H9 (cell line): ENCODE data around the gene NPTX1. TPM values are rescaled to one million over a fixed set of nuclear protein-coding genes. Genes with fewer than 3 reads are reported as not detected.

Source experiments
- DNase-seq: peaks from one replicate; pipeline ENCODE4 v3.0.0-alpha.2; 2017
- H2AFZ ChIP-seq: one replicate; pipeline ENCODE4 v1.6.1; 2013; ENCODE audit warnings: mild to moderate bottlenecking, low read length, control low read depth, moderate library complexity
- H2AK5ac ChIP-seq: 2 replicates; pipeline ENCODE4 v1.6.1; 2013; ENCODE audit warnings: low read length, control low read depth, mixed read lengths; ENCODE audit not compliant: insufficient read length
- H2BK120ac ChIP-seq: one replicate; pipeline ENCODE4 v1.6.1; 2013; ENCODE audit warnings: low read depth, mild to moderate bottlenecking, low read length, control low read depth, inconsistent platforms; ENCODE audit not compliant: poor library complexity, severe bottlenecking
- H2BK12ac ChIP-seq: 2 replicates; pipeline ENCODE4 v1.6.1; 2013; ENCODE audit warnings: low read length, control low read depth, mixed read lengths, low read depth; ENCODE audit not compliant: insufficient read length
- H2BK15ac ChIP-seq: 2 replicates; pipeline ENCODE4 v1.6.1; 2013; ENCODE audit warnings: low read depth, low read length, control low read depth
- H2BK20ac ChIP-seq: one replicate; pipeline ENCODE4 v1.6.1; 2013; ENCODE audit warnings: low read depth, mild to moderate bottlenecking, low read length, control low read depth, inconsistent platforms; ENCODE audit not compliant: poor library complexity, severe bottlenecking
- H2BK5ac ChIP-seq: 2 replicates; pipeline ENCODE4 v1.6.1; 2013; ENCODE audit warnings: low read length, control low read depth, mixed read lengths; ENCODE audit not compliant: insufficient read length
- H3K14ac ChIP-seq: 2 replicates; pipeline ENCODE4 v1.6.1; 2013; ENCODE audit warnings: low read length, control low read depth; ENCODE audit not compliant: insufficient read depth
- H3K18ac ChIP-seq: 2 replicates; pipeline ENCODE4 v1.6.1; 2013; ENCODE audit warnings: low read depth, mild to moderate bottlenecking, mixed read lengths, low read length, control low read depth; ENCODE audit not compliant: insufficient read length
- H3K23ac ChIP-seq: 2 replicates; pipeline ENCODE4 v1.6.1; 2013; ENCODE audit warnings: low read length, control low read depth, mixed read lengths, low read depth; ENCODE audit not compliant: insufficient read length
- H3K23me2 ChIP-seq: 2 replicates; pipeline ENCODE4 v1.6.1; 2013; ENCODE audit warnings: low read depth, mild to moderate bottlenecking, mixed read lengths, low read length, control low read depth; ENCODE audit not compliant: insufficient read length, poor library complexity, severe bottlenecking
- H3K27ac ChIP-seq: 2 replicates; pipeline ENCODE4 v1.5.1; 2013; ENCODE audit warnings: low read length, control low read depth, mixed read lengths, low read depth; ENCODE audit not compliant: insufficient read length
- H3K27me3 ChIP-seq: 2 replicates; pipeline ENCODE4 v1.6.1; 2013; ENCODE audit warnings: low read length, control low read depth, inconsistent platforms; ENCODE audit not compliant: insufficient read depth
- H3K4ac ChIP-seq: 2 replicates; pipeline ENCODE4 v1.6.1; 2013; ENCODE audit warnings: low read depth, mild to moderate bottlenecking, control low read depth, inconsistent platforms, low read length, moderate library complexity
- H3K4me1 ChIP-seq: 2 replicates; pipeline ENCODE4 v1.6.1; 2013; ENCODE audit warnings: low read length, control low read depth, inconsistent platforms; ENCODE audit not compliant: insufficient read depth
- H3K4me2 ChIP-seq: 2 replicates; pipeline ENCODE4 v1.6.1; 2013; ENCODE audit warnings: low read length, control low read depth, mixed read lengths; ENCODE audit not compliant: insufficient read length, insufficient read depth
- H3K56ac ChIP-seq: 2 replicates; pipeline ENCODE4 v1.6.1; 2013; ENCODE audit warnings: low read depth, mild to moderate bottlenecking, mixed read lengths, low read length, control low read depth; ENCODE audit not compliant: insufficient read length
- H3K79me1 ChIP-seq: 2 replicates; pipeline ENCODE4 v1.6.1; 2013; ENCODE audit warnings: low read depth, mild to moderate bottlenecking, moderate library complexity, low read length, control low read depth, inconsistent platforms; ENCODE audit not compliant: insufficient read depth, poor library complexity, severe bottlenecking
- H3K79me2 ChIP-seq: 2 replicates; pipeline ENCODE4 v1.6.1; 2013; ENCODE audit warnings: low read length, control low read depth, inconsistent platforms; ENCODE audit not compliant: insufficient read depth
- H3K9ac ChIP-seq: 2 replicates; pipeline ENCODE4 v1.6.1; 2013; ENCODE audit warnings: low read length, control low read depth, mixed read lengths; ENCODE audit not compliant: insufficient read length; ENCODE audit errors: extremely low read depth
- H3K9me3 ChIP-seq: one replicate; pipeline ENCODE4 v1.6.1; 2013; ENCODE audit warnings: low read depth, low read length, inconsistent platforms; ENCODE audit not compliant: control insufficient read depth
- H3T11ph ChIP-seq: one replicate; pipeline ENCODE4 v1.6.1; 2013; ENCODE audit warnings: mild to moderate bottlenecking, low read length, control low read depth, inconsistent platforms
- H4K20me1 ChIP-seq: one replicate; pipeline ENCODE4 v1.6.1; 2013; ENCODE audit not compliant: control insufficient read depth, insufficient read length, insufficient read depth
- H4K5ac ChIP-seq: 2 replicates; pipeline ENCODE4 v1.6.1; 2013; ENCODE audit warnings: low read depth, mild to moderate bottlenecking, mixed read lengths, low read length, control low read depth; ENCODE audit not compliant: insufficient read length
- H4K8ac ChIP-seq: replicated peaks from 2 replicates; pipeline ENCODE4 v1.6.1; 2013; ENCODE audit warnings: low read length, control low read depth, mixed read lengths, low read depth; ENCODE audit not compliant: insufficient read length
- H4K91ac ChIP-seq: 2 replicates; pipeline ENCODE4 v1.6.1; 2013; ENCODE audit warnings: low read depth, mild to moderate bottlenecking, moderate library complexity, mixed read lengths, low read length, control low read depth; ENCODE audit not compliant: insufficient read length
- H3K27ac Mint-ChIP-seq, 3 experiments: 2 replicates in 2 of 3; 3 replicates in 1 of 3; pipeline ENCODE4 v1.8.0; 2020 to 2021; ENCODE audit warnings: mixed read lengths in 3 of 3, mild to moderate bottlenecking in 1 of 3, moderate library complexity in 1 of 3
- H3K27me3 Mint-ChIP-seq: 2 replicates; pipeline ENCODE4 v1.8.0; 2021; ENCODE audit warnings: low read depth, mild to moderate bottlenecking, moderate library complexity, mixed read lengths
- H3K36me3 Mint-ChIP-seq, 3 experiments: 2 replicates in 2 of 3; 3 replicates in 1 of 3; pipeline ENCODE4 v1.8.0; 2020 to 2021; ENCODE audit warnings: low read depth in 3 of 3, mixed read lengths in 3 of 3; ENCODE audit not compliant: insufficient read depth in 1 of 3
- H3K4me1 Mint-ChIP-seq, 2 experiments: 2 replicates each; pipeline ENCODE4 v1.8.0; 2020; ENCODE audit warnings: mixed read lengths in 2 of 2
- H3K4me3 Mint-ChIP-seq, 2 experiments: 2 replicates in 1 of 2; 3 replicates in 1 of 2; pipeline ENCODE4 v1.8.0; 2020 to 2021; ENCODE audit warnings: mild to moderate bottlenecking in 2 of 2, mixed read lengths in 2 of 2, moderate library complexity in 1 of 2
- H3K9me3 Mint-ChIP-seq, 2 experiments: 2 replicates in 1 of 2; 3 replicates in 1 of 2; pipeline ENCODE4 v1.8.0; 2020; ENCODE audit warnings: mild to moderate bottlenecking in 2 of 2, mixed read lengths in 2 of 2, moderate library complexity in 1 of 2
- WGBS: extraction: QIAGEN DNeasy Blood & Tissue Kit; methylation state at CpG from one replicate; pipeline ENCODE4 v1.1.7; 2013; ENCODE audit warnings: missing lambda C conversion rate, low lambda C conversion rate, mixed read lengths; ENCODE audit not compliant: insufficient read length; ENCODE audit errors: extremely low coverage; 5-methylcytosine and 5-hydroxymethylcytosine counted together
- total RNA-seq: library from RNA; stranded (reverse); gene quantifications from 2 replicates; pipeline ENCODE4 v1.2.1, GENCODE V29; 2021
- TF ChIP-seq, protein P1 (sequence below): fragments of 200-600 bp; sonication (generic); conservative IDR thresholded peaks from 3 replicates; pipeline ENCODE4 v1.8.0; 2021; ENCODE audit warnings: antibody characterized with exemption, mild to moderate bottlenecking

Gene NPTX1
- total RNA-seq, 1 experiment from 2014 or later: 20.5 TPM

DNA sequence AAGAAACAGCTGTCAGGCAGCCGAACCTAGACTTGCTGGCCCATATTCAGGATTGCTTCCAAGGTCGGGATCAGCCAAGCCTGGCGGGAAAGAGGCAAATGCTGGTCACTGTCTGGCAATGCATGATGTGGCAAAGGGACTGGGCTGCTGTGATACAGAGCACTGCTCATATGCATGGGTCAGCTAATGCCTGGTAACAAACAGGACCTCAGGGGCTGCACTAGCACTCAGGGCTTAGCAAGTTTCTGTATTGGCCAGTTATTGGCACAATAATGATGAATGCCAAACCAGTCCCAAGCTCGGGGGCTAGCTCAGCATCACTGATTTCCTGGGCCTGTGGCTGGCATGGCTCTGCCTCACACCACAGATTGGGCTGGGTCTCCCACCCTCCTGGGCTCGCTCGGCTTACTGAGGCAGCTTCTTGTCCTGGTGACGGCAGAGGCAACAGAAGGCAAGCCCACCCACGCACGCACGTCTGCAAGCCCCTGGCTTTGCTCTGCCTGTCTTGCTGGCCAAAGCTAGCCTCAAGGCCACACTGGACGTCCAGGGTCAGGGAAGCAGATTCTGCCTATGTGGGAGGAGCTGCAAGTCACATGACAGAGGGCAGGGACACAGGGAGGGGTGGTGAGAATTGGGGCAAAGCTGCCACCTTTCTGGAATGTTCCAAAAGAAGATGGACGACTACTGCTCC is 46.8 kb upstream of the NPTX1 start:
- Histone ChIP-seq H3K14ac (no peak overlapping the region; the same call in 1 of the 2 replicates), H3K79me1 (no peaks in the 10 kb centered on the region), H3K79me2 (no peaks in the 10 kb centered on the region), H2BK120ac (no peak overlapping the region), H3T11ph (no peak overlapping the region), H4K5ac (no peak overlapping the region), H3K4me2 (no peak overlapping the region), H3K23me2 (no peaks in the 10 kb centered on the region), H3K4ac (no peak overlapping the region), H2AK5ac (no peak overlapping the region), H3K4me1 (peaks cover 3% of the 10 kb centered on the region; the same call in 1 of the 2 replicates), H4K8ac (no peak overlapping the region), H3K9me3 (no peaks in the 10 kb centered on the region), H3K27ac (no peak overlapping the region), H3K9ac (no peak overlapping the region), H3K56ac (no peak overlapping the region), H2BK12ac (no peak overlapping the region), H3K23ac (no peak overlapping the region), H2BK15ac (no peak overlapping the region), H2BK20ac (no peak overlapping the region), H3K18ac (no peak overlapping the region), H4K91ac (no peak overlapping the region), H2BK5ac (no peak overlapping the region), H3K27me3 (no peaks in the 10 kb centered on the region), H2AFZ (no peak overlapping the region), H4K20me1 (no peaks in the 10 kb centered on the region)
- Mint-ChIP-seq H3K9me3 (peaks cover 0 to 4% of the 10 kb centered on the region in 2 experiments; a peak in 1 of 5 replicates), H3K36me3 (no peaks in the 10 kb centered on the region), H3K27me3 (peaks cover 57% of the 10 kb centered on the region), H3K4me1 (peaks cover 21 to 26% of the 10 kb centered on the region in 2 experiments), H3K4me3 (no peak overlapping the region), H3K27ac (no peak overlapping the region)
- TF ChIP-seq, protein P1, sequence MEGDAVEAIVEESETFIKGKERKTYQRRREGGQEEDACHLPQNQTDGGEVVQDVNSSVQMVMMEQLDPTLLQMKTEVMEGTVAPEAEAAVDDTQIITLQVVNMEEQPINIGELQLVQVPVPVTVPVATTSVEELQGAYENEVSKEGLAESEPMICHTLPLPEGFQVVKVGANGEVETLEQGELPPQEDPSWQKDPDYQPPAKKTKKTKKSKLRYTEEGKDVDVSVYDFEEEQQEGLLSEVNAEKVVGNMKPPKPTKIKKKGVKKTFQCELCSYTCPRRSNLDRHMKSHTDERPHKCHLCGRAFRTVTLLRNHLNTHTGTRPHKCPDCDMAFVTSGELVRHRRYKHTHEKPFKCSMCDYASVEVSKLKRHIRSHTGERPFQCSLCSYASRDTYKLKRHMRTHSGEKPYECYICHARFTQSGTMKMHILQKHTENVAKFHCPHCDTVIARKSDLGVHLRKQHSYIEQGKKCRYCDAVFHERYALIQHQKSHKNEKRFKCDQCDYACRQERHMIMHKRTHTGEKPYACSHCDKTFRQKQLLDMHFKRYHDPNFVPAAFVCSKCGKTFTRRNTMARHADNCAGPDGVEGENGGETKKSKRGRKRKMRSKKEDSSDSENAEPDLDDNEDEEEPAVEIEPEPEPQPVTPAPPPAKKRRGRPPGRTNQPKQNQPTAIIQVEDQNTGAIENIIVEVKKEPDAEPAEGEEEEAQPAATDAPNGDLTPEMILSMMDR: no peak
- no CpG with 5 or more reads among the region's 12 CpGs for WGBS
- no peak for DNase-seq
